ENCODE measurements around the gene ING3. TPM values are rescaled to one million over a fixed set of nuclear protein-coding genes. Genes with fewer than 3 reads are reported as not detected.

ING3 gene
- total RNA-seq, 2 experiments from 2014 or later, result 12.5 to 22.2 TPM

GRCh38 chr7:121019018-121019417 lies 68.4 kb downstream of the ING3 start:
- DNase-seq (ENCODE audit: low spot score), result no peak
- intact Hi-C loops (cut with micrococcal nuclease; ENCODE audit: unreplicated experiment), result no loop called here
- H3K4me3 ChIP-seq (ENCODE audit: low read depth, low read length, poor library complexity, severe bottlenecking), result no peak overlapping the region
- H3K27ac ChIP-seq (ENCODE audit: low read depth, low read length, poor library complexity, severe bottlenecking), result no peak overlapping the region
- no peak overlapping the region for H3K4me2 ChIP-seq (ENCODE audit: low read length)
- H3K9me3 ChIP-seq (ENCODE audit: low read length), result no peaks in the 10 kb centered on the region
- no peaks in the 10 kb centered on the region for H3K36me3 ChIP-seq (ENCODE audit: insufficient read depth, low read length)
- TF ChIP-seq CTCF (conservative IDR thresholded peaks at IDR 0.05; ENCODE audit: low read length) (no peak), EZH2phosphoT487 (IDR thresholded peaks at IDR 0.05; ENCODE audit: borderline replicate concordance, low read depth, low read length) (no peak)
- no TSS peak for BruUV-seq (replicated peaks)
- ChIA-PET POLR2A (no interaction called here), CTCF (ENCODE audit: unreplicated experiment) (no interaction called here)
- no peaks in the 10 kb centered on the region for H3K4me1 ChIP-seq (ENCODE audit: insufficient read depth, low read length, poor library complexity, severe bottlenecking)
- no peak overlapping the region for H2AFZ ChIP-seq (ENCODE audit: low read length)
- no peaks in the 10 kb centered on the region for H4K20me1 ChIP-seq (ENCODE audit: insufficient read depth, low read length)
- no peaks in the 10 kb centered on the region for H3K79me2 ChIP-seq (ENCODE audit: insufficient read depth, low read depth, low read length)
- H3K9me2 ChIP-seq (ENCODE audit: insufficient read depth, low read length), result no peaks in the 10 kb centered on the region

- ChIA-PET CTCF (ENCODE audit: unreplicated experiment) (no interaction called here), POLR2A (interaction anchor here (0.7 kb wide), 1 partner anchor 8 kb away, joined by 5 read pairs; no protein-coding TSS in a partner anchor)
- intact Hi-C loops (cut with micrococcal nuclease; ENCODE audit: unreplicated experiment), result no loop called here
- Histone ChIP-seq H3K9me3 (ENCODE audit: low read length) (no peaks in the 10 kb centered on the region), H3K27ac (ENCODE audit: low read depth, low read length, poor library complexity, severe bottlenecking) (no peak overlapping the region), H2AFZ (ENCODE audit: low read length) (no peak overlapping the region), H3K4me1 (ENCODE audit: insufficient read depth, low read length, poor library complexity, severe bottlenecking) (no peaks in the 10 kb centered on the region), H4K20me1 (ENCODE audit: insufficient read depth, low read length) (no peaks in the 10 kb centered on the region), H3K79me2 (ENCODE audit: insufficient read depth, low read depth, low read length) (no peaks in the 10 kb centered on the region), H3K9me2 (ENCODE audit: insufficient read depth, low read length) (no peaks in the 10 kb centered on the region), H3K4me2 (ENCODE audit: low read length) (no peak overlapping the region), H3K36me3 (ENCODE audit: insufficient read depth, low read length) (no peaks in the 10 kb centered on the region), H3K4me3 (ENCODE audit: low read depth, low read length, poor library complexity, severe bottlenecking) (no peak overlapping the region)
- no TSS peak for BruUV-seq (replicated peaks)
- no peak for DNase-seq (ENCODE audit: low spot score)
- TF ChIP-seq CTCF (conservative IDR thresholded peaks at IDR 0.05; ENCODE audit: low read length) (no peak), EZH2phosphoT487 (IDR thresholded peaks at IDR 0.05; ENCODE audit: borderline replicate concordance, low read depth, low read length) (no peak)
Measured at GRCh38 chr7:121020249-121020988, 69.8 kb downstream of the ING3 start.

Measured in OCI-LY7 (cell line).